Neural cell (in vitro differentiated cells): ENCODE measurements around the gene RIGI. TPM values are rescaled to one million over a fixed set of nuclear protein-coding genes. Genes with fewer than 3 reads are reported as not detected.

Experiments
- H2AFZ ChIP-seq: fragments of 200-600, 300-800 bp; sonication (generic), shearing (Covaris generic); 2 replicates; pipeline ENCODE4 v1.6.0; 2014; ENCODE audit warnings: low read depth, mild to moderate bottlenecking, antibody characterized with exemption, low read length, moderate library complexity
- H3F3A ChIP-seq: fragments of 200-600 bp; shearing (Covaris generic); 2 replicates; pipeline ENCODE4 v1.6.1; 2016; ENCODE audit warnings: mild to moderate bottlenecking, moderate library complexity, mixed read lengths, antibody characterized with exemption, low read length; ENCODE audit not compliant: insufficient read depth, poor library complexity, severe bottlenecking
- H3K27ac ChIP-seq: fragments of 200-600, 300-800 bp; sonication (generic), shearing (Covaris generic); 2 replicates; pipeline ENCODE4 v1.5.1; 2014; ENCODE audit warnings: mild to moderate bottlenecking, low read length, moderate library complexity
- H3K27me3 ChIP-seq: fragments of 300-800, 200-600 bp; sonication (generic), shearing (Covaris generic); 2 replicates; pipeline ENCODE4 v1.6.0; 2014; ENCODE audit warnings: mild to moderate bottlenecking, low read depth, low read length, moderate library complexity; ENCODE audit not compliant: insufficient read depth
- H3K36me3 ChIP-seq: fragments of 300-800, 200-600 bp; sonication (generic), shearing (Covaris generic); 2 replicates; pipeline ENCODE4 v1.5.1; 2014; ENCODE audit warnings: mild to moderate bottlenecking, antibody characterized with exemption, low read length, moderate library complexity; ENCODE audit not compliant: insufficient read depth
- H3K4me2 ChIP-seq: fragments of 300-800, 200-600 bp; sonication (generic), shearing (Covaris generic); 2 replicates; pipeline ENCODE4 v1.6.0; 2014; ENCODE audit warnings: mild to moderate bottlenecking, low read length
- H3K4me3 ChIP-seq: fragments of 300-800, 200-600 bp; sonication (generic), shearing (Covaris generic); 2 replicates; pipeline ENCODE4 v1.5.1; 2014; ENCODE audit warnings: mild to moderate bottlenecking, low read length, moderate library complexity
- H3K79me2 ChIP-seq: fragments of 200-600 bp; shearing (Covaris generic); replicated peaks from 2 replicates; pipeline ENCODE4 v1.6.0; 2014; ENCODE audit warnings: mild to moderate bottlenecking, low read length, moderate library complexity; ENCODE audit not compliant: insufficient read depth
- H3K9ac ChIP-seq: fragments of 300-800, 200-600 bp; sonication (generic), shearing (Covaris generic); 2 replicates; pipeline ENCODE4 v1.6.1; 2016; ENCODE audit warnings: mild to moderate bottlenecking, low read length, mixed read lengths
- H3K9me2 ChIP-seq: fragments of 200-600 bp; shearing (Covaris generic); 2 replicates; pipeline ENCODE4 v1.6.1; 2016; ENCODE audit warnings: mild to moderate bottlenecking, low read length, mixed read lengths; ENCODE audit not compliant: insufficient read depth
- H3K9me3 ChIP-seq: fragments of 200-600, 300-800 bp; sonication (generic), shearing (Covaris generic); 2 replicates; pipeline ENCODE4 v1.6.1; 2016; ENCODE audit warnings: mild to moderate bottlenecking, mixed run types, low read length, moderate library complexity, mixed read lengths
- H4K20me1 ChIP-seq: fragments of 200-600 bp; shearing (Covaris generic); 2 replicates; pipeline ENCODE4 v1.6.1; 2016; ENCODE audit warnings: mild to moderate bottlenecking, mixed run types; ENCODE audit not compliant: insufficient read depth
- polyA plus RNA-seq: library from polyadenylated mRNA; depleted of rRNA; stranded (reverse); fragments of >200 nt; gene quantifications from 2 replicates; pipeline ENCODE4 v1.2.3, GENCODE V29; 2014
- TF ChIP-seq, protein P1 (sequence below): fragments of 450-650 bp; IDR thresholded peaks from 2 replicates; pipeline ENCODE4 v1.5.1; 2014; ENCODE audit warnings: antibody characterized with exemption, mild to moderate bottlenecking, moderate library complexity; ENCODE audit not compliant: poor library complexity, severe bottlenecking

The RIGI gene
- polyA plus RNA-seq, 1 donor from 2014 or later: 2.5 TPM

DNA sequence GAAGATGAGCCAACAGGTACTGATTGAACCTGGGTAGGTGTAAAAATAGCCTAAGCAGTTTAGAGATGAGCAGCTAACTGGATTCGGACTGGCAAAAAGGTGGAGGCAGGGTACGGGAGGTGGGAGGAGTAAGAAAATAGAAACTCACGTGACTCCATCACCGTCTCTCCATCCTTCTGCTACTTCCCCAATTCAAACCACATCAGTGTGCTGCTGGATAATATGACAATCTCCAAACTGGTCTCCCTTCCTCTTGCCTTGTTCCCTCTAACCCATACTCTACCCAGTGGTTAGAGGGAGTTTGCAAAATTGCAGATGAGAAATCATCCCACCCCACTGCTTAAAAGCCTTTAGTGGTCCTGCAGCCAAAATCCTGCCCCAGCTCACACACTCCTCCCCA is 42.7 kb downstream of the RIGI start:
- Histone ChIP-seq H3K9me2 (no peaks in the 10 kb centered on the region), H3K4me2 (no peak overlapping the region), H3K4me3 (no peak overlapping the region), H3K27ac (no peak overlapping the region), H4K20me1 (no peaks in the 10 kb centered on the region), H3K79me2 (no peaks in the 10 kb centered on the region), H3F3A (no peaks in the 10 kb centered on the region), H2AFZ (no peak overlapping the region), H3K36me3 (no peaks in the 10 kb centered on the region), H3K27me3 (no peaks in the 10 kb centered on the region), H3K9me3 (no peaks in the 10 kb centered on the region), H3K9ac (no peak overlapping the region)
- TF ChIP-seq, protein P1, sequence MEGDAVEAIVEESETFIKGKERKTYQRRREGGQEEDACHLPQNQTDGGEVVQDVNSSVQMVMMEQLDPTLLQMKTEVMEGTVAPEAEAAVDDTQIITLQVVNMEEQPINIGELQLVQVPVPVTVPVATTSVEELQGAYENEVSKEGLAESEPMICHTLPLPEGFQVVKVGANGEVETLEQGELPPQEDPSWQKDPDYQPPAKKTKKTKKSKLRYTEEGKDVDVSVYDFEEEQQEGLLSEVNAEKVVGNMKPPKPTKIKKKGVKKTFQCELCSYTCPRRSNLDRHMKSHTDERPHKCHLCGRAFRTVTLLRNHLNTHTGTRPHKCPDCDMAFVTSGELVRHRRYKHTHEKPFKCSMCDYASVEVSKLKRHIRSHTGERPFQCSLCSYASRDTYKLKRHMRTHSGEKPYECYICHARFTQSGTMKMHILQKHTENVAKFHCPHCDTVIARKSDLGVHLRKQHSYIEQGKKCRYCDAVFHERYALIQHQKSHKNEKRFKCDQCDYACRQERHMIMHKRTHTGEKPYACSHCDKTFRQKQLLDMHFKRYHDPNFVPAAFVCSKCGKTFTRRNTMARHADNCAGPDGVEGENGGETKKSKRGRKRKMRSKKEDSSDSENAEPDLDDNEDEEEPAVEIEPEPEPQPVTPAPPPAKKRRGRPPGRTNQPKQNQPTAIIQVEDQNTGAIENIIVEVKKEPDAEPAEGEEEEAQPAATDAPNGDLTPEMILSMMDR: no peak

Other genes with a start within 250 kb of the RIGI start
- 16.5 and 17.9 TPM in 2 replicates for gene ACO1, start 141.6 kb downstream of the RIGI start, polyA plus RNA-seq
- 15.6 and 23.2 TPM in 2 replicates for gene SMIM27, start 26.1 kb upstream of the RIGI start, polyA plus RNA-seq
- 18.0 and 18.6 TPM in 2 replicates for gene TOPORS, start 26.4 kb upstream of the RIGI start, polyA plus RNA-seq
- 131 and 148 TPM in 2 replicates for gene NDUFB6, start 47.0 kb upstream of the RIGI start, polyA plus RNA-seq
- gene TAF1L, start 109.5 kb upstream of the RIGI start, polyA plus RNA-seq: not detected in 2 replicates